Measurements from ENCODE around the gene SFT2D2. TPM values are rescaled to one million over a fixed set of nuclear protein-coding genes. Genes with fewer than 3 reads are reported as not detected.

The SFT2D2 gene
- total and polyA plus RNA-seq, 2 of the 8 experiments (the other 6 are each of a cell fraction or from before 2014, with no cell fraction given): 9.0 to 29.0 TPM

DNA sequence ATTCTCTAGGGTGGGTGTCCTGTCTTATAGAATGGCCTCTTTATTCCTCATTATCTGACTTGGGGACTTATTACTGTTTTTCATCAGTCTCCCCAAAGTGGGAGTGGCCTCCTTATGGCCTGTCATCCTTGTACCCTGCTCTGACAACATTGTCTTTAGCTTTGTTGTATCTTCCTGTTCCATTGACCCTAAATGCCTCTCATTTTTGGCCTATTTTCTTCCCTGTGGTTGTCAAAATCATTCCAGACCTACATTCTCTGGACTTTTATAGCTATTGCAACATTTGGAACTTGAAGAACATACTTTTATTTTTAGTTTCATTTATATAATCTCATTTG is 9.7 kb downstream of the SFT2D2 start (continued):
- TF ChIP-seq SRF (IDR thresholded peaks at IDR 0.05; ENCODE audit: low read depth, low read length) (no peak), KDM1A (IDR thresholded peaks at IDR 0.05; ENCODE audit: borderline replicate concordance, low read length) (no peak)
- TF ChIP-seq, protein P1, sequence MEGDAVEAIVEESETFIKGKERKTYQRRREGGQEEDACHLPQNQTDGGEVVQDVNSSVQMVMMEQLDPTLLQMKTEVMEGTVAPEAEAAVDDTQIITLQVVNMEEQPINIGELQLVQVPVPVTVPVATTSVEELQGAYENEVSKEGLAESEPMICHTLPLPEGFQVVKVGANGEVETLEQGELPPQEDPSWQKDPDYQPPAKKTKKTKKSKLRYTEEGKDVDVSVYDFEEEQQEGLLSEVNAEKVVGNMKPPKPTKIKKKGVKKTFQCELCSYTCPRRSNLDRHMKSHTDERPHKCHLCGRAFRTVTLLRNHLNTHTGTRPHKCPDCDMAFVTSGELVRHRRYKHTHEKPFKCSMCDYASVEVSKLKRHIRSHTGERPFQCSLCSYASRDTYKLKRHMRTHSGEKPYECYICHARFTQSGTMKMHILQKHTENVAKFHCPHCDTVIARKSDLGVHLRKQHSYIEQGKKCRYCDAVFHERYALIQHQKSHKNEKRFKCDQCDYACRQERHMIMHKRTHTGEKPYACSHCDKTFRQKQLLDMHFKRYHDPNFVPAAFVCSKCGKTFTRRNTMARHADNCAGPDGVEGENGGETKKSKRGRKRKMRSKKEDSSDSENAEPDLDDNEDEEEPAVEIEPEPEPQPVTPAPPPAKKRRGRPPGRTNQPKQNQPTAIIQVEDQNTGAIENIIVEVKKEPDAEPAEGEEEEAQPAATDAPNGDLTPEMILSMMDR (IDR thresholded peaks at IDR 0.05; ENCODE audit: control extremely low read depth in 1 of 3, insufficient read depth in 1 of 3, low read depth in 1 of 3, low read length in 3 of 3): no peak

Data from H1 (cell line).